ENCODE measurements around the gene TUSC2. TPM values are rescaled to one million over a fixed set of nuclear protein-coding genes. Genes with fewer than 3 reads are reported as not detected.

Gene TUSC2
- total RNA-seq, 1 experiment from 2014 or later, result 17.6 TPM

DNA sequence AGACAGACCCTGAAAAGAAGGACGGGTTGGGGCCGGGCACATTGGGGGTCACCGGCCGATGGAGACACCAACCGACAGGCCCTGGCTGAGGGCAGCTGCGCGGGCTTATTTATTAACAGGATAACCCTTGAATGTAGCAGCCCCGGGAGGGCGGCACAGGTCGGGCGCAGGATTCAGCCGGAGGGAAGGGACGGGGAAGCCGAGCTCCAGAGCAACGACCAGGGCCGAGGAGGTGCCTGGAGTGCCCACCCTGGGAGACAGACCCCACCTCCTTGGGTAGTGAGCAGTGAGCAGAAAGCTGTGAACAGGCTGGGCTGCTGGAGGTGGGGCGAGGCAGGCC is 51.3 kb downstream of the TUSC2 start:
- no peak for DNase-seq (ENCODE audit: extremely low read depth, low read depth)

GRCh38 chr3:50275996-50276761 is 51.8 kb downstream of the TUSC2 start:
- DNase-seq (ENCODE audit: extremely low read depth, low read depth), result no peak

- DNase-seq (ENCODE audit: extremely low read depth, low read depth), result no peak
Observed at GRCh38 chr3:50275141-50275995, 52.7 kb downstream of the TUSC2 start.

Other genes with a start within 250 kb of the TUSC2 start
- 56.9 and 61.4 TPM in 2 replicates for gene RBM5, start 239.3 kb downstream of the TUSC2 start, total RNA-seq (2014; rRNA removed; shearing (Covaris generic))
- 4.4 and 5.4 TPM in 2 replicates for gene SEMA3F, start 172.9 kb downstream of the TUSC2 start, total RNA-seq (2014; rRNA removed; shearing (Covaris generic))
- not detected in 2 replicates for gene GNAT1, start 136.6 kb downstream of the TUSC2 start, total RNA-seq (2014; rRNA removed; shearing (Covaris generic))
- gene SLC38A3, start 123.0 kb downstream of the TUSC2 start, total RNA-seq (2014; rRNA removed; shearing (Covaris generic)), result 0.09 and 0.27 TPM in 2 replicates
- gene GNAI2, start 92.0 kb downstream of the TUSC2 start, total RNA-seq (2014; rRNA removed; shearing (Covaris generic)), result 45.5 and 50.1 TPM in 2 replicates
- 4.9 and 6.1 TPM in 2 replicates for gene SEMA3B, start 59.1 kb downstream of the TUSC2 start, total RNA-seq (2014; rRNA removed; shearing (Covaris generic))
- gene LSMEM2, start 49.1 kb downstream of the TUSC2 start, total RNA-seq (2014; rRNA removed; shearing (Covaris generic)), result not detected in 2 replicates
- gene IFRD2, start 35.8 kb downstream of the TUSC2 start, total RNA-seq (2014; rRNA removed; shearing (Covaris generic)), result 116 TPM in 2 replicates
- 13.0 and 15.1 TPM in 2 replicates for gene HYAL3, start 28.8 kb downstream of the TUSC2 start, total RNA-seq (2014; rRNA removed; shearing (Covaris generic))
- gene NAA80, start 28.8 kb downstream of the TUSC2 start, total RNA-seq (2014; rRNA removed; shearing (Covaris generic)), result 7.2 and 7.6 TPM in 2 replicates
- gene HYAL1, start 24.6 kb downstream of the TUSC2 start, total RNA-seq (2014; rRNA removed; shearing (Covaris generic)), result 5.9 and 6.2 TPM in 2 replicates
- gene HYAL2, start 5.5 kb downstream of the TUSC2 start, total RNA-seq (2014; rRNA removed; shearing (Covaris generic)), result 19.9 and 28.5 TPM in 2 replicates
- 8.9 and 9.4 TPM in 2 replicates for gene RASSF1, start 12.6 kb upstream of the TUSC2 start, total RNA-seq (2014; rRNA removed; shearing (Covaris generic))
- gene ZMYND10, start 17.5 kb upstream of the TUSC2 start, total RNA-seq (2014; rRNA removed; shearing (Covaris generic)), result 0.30 and 1.1 TPM in 2 replicates
- 16.8 and 17.3 TPM in 2 replicates for gene NPRL2, start 22.6 kb upstream of the TUSC2 start, total RNA-seq (2014; rRNA removed; shearing (Covaris generic))
- gene CYB561D2, start 22.6 kb upstream of the TUSC2 start, total RNA-seq (2014; rRNA removed; shearing (Covaris generic)), result 8.3 and 8.9 TPM in 2 replicates
- gene TMEM115, start 31.3 kb upstream of the TUSC2 start, total RNA-seq (2014; rRNA removed; shearing (Covaris generic)), result 27.7 and 31.7 TPM in 2 replicates
- 0.02 and 0.06 TPM in 2 replicates for gene CACNA2D2, start 175.4 kb upstream of the TUSC2 start, total RNA-seq (2014; rRNA removed; shearing (Covaris generic))
- 3.2 and 3.5 TPM in 2 replicates for gene C3orf18, start 239.5 kb upstream of the TUSC2 start, total RNA-seq (2014; rRNA removed; shearing (Covaris generic))
- gene HEMK1, start 241.3 kb upstream of the TUSC2 start, total RNA-seq (2014; rRNA removed; shearing (Covaris generic)), result 7.0 and 12.0 TPM in 2 replicates

Measured in NCI-H460 (cell line).